Activated CD8-positive, alpha-beta memory T cell treated with anti-CD3 and anti-CD28 coated beads for 36 hours (primary cell): Measurements from ENCODE around the gene MAML2. TPM values are rescaled to one million over a fixed set of nuclear protein-coding genes. Genes with fewer than 3 reads are reported as not detected.

Experiments used
- CTCF ChIA-PET: fragments of 350-600 bp; sonication (Branson Sonifier 250); formaldehyde crosslinking; loops from one replicate; lab custom pipeline; 2021; ENCODE audit warnings: antibody characterized with exemption; lab: Charles Lee
- POLR2A ChIA-PET: fragments of 350-600 bp; sonication (Branson Sonifier 250); formaldehyde crosslinking; loops from one replicate; lab custom pipeline; 2021; ENCODE audit warnings: antibody characterized with exemption; lab: Charles Lee
- total RNA-seq, 2 experiments: library from RNA; stranded (reverse); gene quantifications; one replicate each; pipeline ENCODE4 v1.2.3, GENCODE V29; 2021

MAML2 gene
- total RNA-seq = 10 to 100 TPM; 15.6 to 16.4 TPM

- POLR2A ChIA-PET = interaction anchor here (0.5 to 1.8 kb wide), 11 partner anchors 11 to 554 kb away, joined by 3 to 6 read pairs (median 4); partner anchors contain the start of gene FAM76B
- CTCF ChIA-PET = interaction anchor here (0.7 to 2.9 kb wide), 33 partner anchors 11 to 291 kb away, joined by 3 to 11 read pairs (median 3); partner anchors contain the start of genes CCDC82 and JRKL
Measured at GRCh38 chr11:96342961-96343711, at the start of gene MAML2. TSS of gene MAML2 (minus strand) at chr11:96343195. CDS start at chr11:96341895, 1,300 bp downstream.

- ChIA-PET POLR2A (no interaction called here), CTCF (no interaction called here)
Measured at GRCh38 chr11:96391698-96392307, 48.8 kb upstream of the MAML2 start.

- CTCF ChIA-PET = interaction anchor here (1.2 kb wide), 1 partner anchor 9 kb away, joined by 3 read pairs; no protein-coding TSS in a partner anchor
Measured at GRCh38 chr11:96390488-96390792, 47.4 kb upstream of the MAML2 start.

GRCh38 chr11:96389720-96390487 lies 46.9 kb upstream of the MAML2 start, which contains the start of the genes CCDC82 and JRKL:
TSS of gene CCDC82 (minus strand) at chr11:96389912. CDS start at chr11:96384747, 5,165 bp downstream.
TSS of gene JRKL (plus strand) at chr11:96390013. CDS start at chr11:96390650, 637 bp downstream.
- ChIA-PET CTCF (interaction anchor here (1.2 to 2.2 kb wide), 3 partner anchors 10 to 601 kb away, joined by 3 to 9 read pairs (median 4); partner anchors contain the start of genes FAM76B and MAML2), POLR2A (interaction anchor here (0.6 to 1.5 kb wide), 11 partner anchors 31 to 1323 kb away, joined by 3 to 7 read pairs (median 4); partner anchors contain the start of genes CEP57, FAM76B and SESN3)

More at GRCh38 chr11:96390488-96390792, 47.4 kb upstream of the MAML2 start:
- POLR2A ChIA-PET = interaction anchor here (0.6 to 1.5 kb wide), 5 partner anchors 50 to 1323 kb away, joined by 3 to 7 read pairs (median 4); partner anchors contain the start of genes CEP57 and FAM76B

- CTCF ChIA-PET = interaction anchor here (1.3 to 2.2 kb wide), 2 partner anchors 45 to 600 kb away, joined by 4 to 9 read pairs; partner anchors contain the start of genes FAM76B and MAML2
- POLR2A ChIA-PET = interaction anchor here (0.7 to 1.5 kb wide), 8 partner anchors 49 to 1158 kb away, joined by 3 to 7 read pairs (median 4); partner anchors contain the start of genes CEP57, FAM76B and SESN3
Measured at GRCh38 chr11:96388891-96389719, 46.1 kb upstream of the MAML2 start.

GRCh38 chr11:96385187-96385586 lies 42.2 kb upstream of the MAML2 start:
- CTCF ChIA-PET = no interaction called here
- POLR2A ChIA-PET = no interaction called here

GRCh38 chr11:96384156-96384555 lies 41.2 kb upstream of the MAML2 start:
- ChIA-PET CTCF (no interaction called here), POLR2A (no interaction called here)

- ChIA-PET CTCF (no interaction called here), POLR2A (no interaction called here)
Measured at GRCh38 chr11:96376796-96377195, 33.8 kb upstream of the MAML2 start.

- CTCF ChIA-PET = no interaction called here
- POLR2A ChIA-PET = no interaction called here
Measured at GRCh38 chr11:96373826-96374225, 30.8 kb upstream of the MAML2 start.

- CTCF ChIA-PET = no interaction called here
Measured at GRCh38 chr11:96367342-96367741, 24.3 kb upstream of the MAML2 start.

GRCh38 chr11:96366024-96366423 lies 23.0 kb upstream of the MAML2 start:
- CTCF ChIA-PET = no interaction called here
- POLR2A ChIA-PET = interaction anchor here (0.6 kb wide), 1 partner anchor 84 kb away, joined by 8 read pairs; no protein-coding TSS in a partner anchor

More at GRCh38 chr11:96367342-96367741, 24.3 kb upstream of the MAML2 start:
- POLR2A ChIA-PET = no interaction called here

GRCh38 chr11:96365493-96365892 lies 22.5 kb upstream of the MAML2 start:
- ChIA-PET POLR2A (interaction anchor here (0.6 kb wide), 1 partner anchor 84 kb away, joined by 8 read pairs; no protein-coding TSS in a partner anchor), CTCF (no interaction called here)

- POLR2A ChIA-PET = no interaction called here
Measured at GRCh38 chr11:96361778-96362177, 18.8 kb upstream of the MAML2 start.

GRCh38 chr11:96358321-96358720 lies 15.3 kb upstream of the MAML2 start:
- ChIA-PET CTCF (no interaction called here), POLR2A (interaction anchor here (1.0 to 1.3 kb wide), 2 partner anchors 15 to 26 kb away, joined by 3 to 4 read pairs; partner anchors contain the start of gene MAML2)

More at GRCh38 chr11:96361778-96362177, 18.8 kb upstream of the MAML2 start:
- CTCF ChIA-PET = no interaction called here

- POLR2A ChIA-PET = interaction anchor here (1.0 to 1.3 kb wide), 2 partner anchors 15 to 26 kb away, joined by 3 to 4 read pairs; partner anchors contain the start of gene MAML2
Measured at GRCh38 chr11:96357794-96358193, 14.8 kb upstream of the MAML2 start.

GRCh38 chr11:96356848-96357247 lies 13.9 kb upstream of the MAML2 start:
- CTCF ChIA-PET = interaction anchor here (0.9 to 1.1 kb wide), 2 partner anchors 14 to 18 kb away, joined by 3 read pairs; partner anchors contain the start of gene MAML2
- POLR2A ChIA-PET = interaction anchor here (1.3 kb wide), 1 partner anchor 14 kb away, joined by 4 read pairs; the partner anchor contains the start of gene MAML2

More at GRCh38 chr11:96357794-96358193, 14.8 kb upstream of the MAML2 start:
- CTCF ChIA-PET = interaction anchor here (0.9 kb wide), 1 partner anchor 19 kb away, joined by 3 read pairs; no protein-coding TSS in a partner anchor
